Right lobe of liver (tissue), 6 donors: Measurements from ENCODE around the gene ZFP57. TPM values are rescaled to one million over a fixed set of nuclear protein-coding genes. Genes with fewer than 3 reads are reported as not detected.

Experiments
- ATAC-seq, 4 donors: fragments of 200-7000 bp; cut with Tn5 transposase; one replicate each; pipeline ENCODE4 v1.9.1; 2020; ENCODE audit warnings: mild to moderate bottlenecking in 4 of 4, moderate library complexity in 4 of 4
- DNase-seq, 3 donors: peaks; one replicate each; pipeline ENCODE4 v3.0.0-alpha.2; 2020
- H3K27ac ChIP-seq, 3 donors: fragments of 200-600 bp; one replicate each; pipeline ENCODE4 v1.8.0; 2022
- H3K27me3 ChIP-seq, 2 donors: fragments of 200-600 bp; one replicate each; pipeline ENCODE4 v1.8.0; 2022
- H3K36me3 ChIP-seq, 4 donors: fragments of 200-600 bp; sonication (generic) in 1 of 4; one replicate each; pipeline versions ENCODE4 v1.5.1 to v1.8.0; 2017 to 2022; ENCODE audit warnings: control low read depth in 1 of 4
- H3K4me1 ChIP-seq, 4 donors: fragments of 200-600 bp; sonication (generic) in 1 of 4; one replicate each; pipeline versions ENCODE4 v1.5.1 to v1.8.0; 2017 to 2022; ENCODE audit warnings: control low read depth in 1 of 4
- H3K4me3 ChIP-seq, 3 donors: fragments of 200-600 bp; one replicate each; pipeline ENCODE4 v1.8.0; 2022
- H3K9me3 ChIP-seq, 4 donors: fragments of 200-600 bp; sonication (generic) in 1 of 4; one replicate each; pipeline versions ENCODE4 v1.5.1 to v1.8.0; 2017 to 2022; ENCODE audit warnings: control low read depth in 1 of 4
- POLR2A ChIP-seq: fragments of 450-650 bp; IDR thresholded peaks from one replicate; pipeline ENCODE4 v1.6.1; 2017; ENCODE audit warnings: antibody characterized with exemption, mild to moderate bottlenecking
- WGBS: methylation state at CpG from one replicate; pipeline ENCODE4 v1.1.6; 2018; ENCODE audit warnings: low coverage, low lambda C conversion rate; ENCODE audit not compliant: insufficient coverage; ENCODE audit errors: missing lambda C conversion rate; 5-methylcytosine and 5-hydroxymethylcytosine counted together
- intact Hi-C, 2 donors: fragments of 100-400 bp; cut with DNase I; formaldehyde crosslinking; loops; one replicate each; pipeline versions ENCODE4 v1.11.2 to v1.14.1; 2022
- long read RNA-seq: library from polyadenylated mRNA; unstranded; transcript quantifications from one replicate; pipeline ENCODE4 v2.0.0, GENCODE V29; 2019
- total RNA-seq, 6 experiments: library from RNA; depleted of rRNA in 2 of 6; stranded (reverse); fragments of >200 nt in 2 of 6; fragmentation: NEBNext Ultra II Directional in 3 of 6; extraction: Animal tissue kit (Norgen Biotek cat#: 25700) in 3 of 6; gene quantifications; one replicate each; pipeline versions ENCODE4 v1.1.0 to v1.2.4, GENCODE V29; 2016 to 2023
- TF ChIP-seq, protein P1 (sequence below), 4 donors: fragments of 200-600 bp in 3 of 4; fragments of 450-650 bp in 1 of 4; IDR thresholded peaks; one replicate each; pipeline versions ENCODE4 v1.5.1 to v1.8.0; 2016 to 2022; ENCODE audit warnings: antibody characterized with exemption in 4 of 4, mild to moderate bottlenecking in 2 of 4
- donor health status: DM: no; HTN: yes; CAD: no.
- donor health status: DM: no; HTN: no; CAD: no.
- donor health status: DM: no; HTN: no; CAD: no.
- donor health status: DM: no; HTN: yes; CAD: no.
- donor health status: DM: no; HTN: yes; CAD: no.

Gene ZFP57
- total RNA-seq = under 1 TPM in 2 of 6 experiments, not detected in 4; 0.11 to 0.31 TPM
- long read RNA-seq = 0 reads

DNA sequence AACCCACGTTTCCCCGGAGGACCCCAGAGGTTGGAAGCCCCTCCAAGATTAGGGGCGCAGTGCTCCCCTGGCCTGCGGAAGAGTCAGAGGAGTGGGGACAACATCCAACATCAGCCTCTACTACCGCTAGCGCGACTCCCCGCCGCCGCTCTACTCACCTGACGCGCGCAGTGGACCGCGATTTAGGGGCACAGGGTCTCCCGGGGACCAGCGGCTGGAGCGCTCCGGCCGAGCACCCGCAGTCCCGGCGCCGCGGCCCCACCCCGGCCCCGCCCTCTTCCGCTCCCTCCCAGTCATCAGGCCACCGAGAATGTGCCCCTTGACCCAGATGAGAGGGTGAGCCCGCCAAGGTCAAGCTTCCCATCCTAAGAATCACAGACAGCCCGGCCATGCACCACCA is at the start of gene ZFP57:
ZFP57 (minus strand) TSS at position 249 of the 400 bp plus-strand sequence. CDS start 4,149 bp downstream, outside the sequence.
- 39% methylated on average over 8 of the region's 31 CpGs for WGBS
- Histone ChIP-seq H3K9me3 (no peaks in the 10 kb centered on the region), H3K4me1 (no peaks in the 10 kb centered on the region), H3K4me3 (no peak within 1 kb of the TSS), H3K27ac (no peak within 1 kb of the TSS), H3K36me3 (no peaks in the 10 kb centered on the region), H3K27me3 (peaks cover 0 to 4% of the 10 kb centered on the region in 2 donors)
- intact Hi-C loops = no loop called here
- DNase-seq (no peak), ATAC-seq (no peak)
- no peak for TF ChIP-seq POLR2A
- TF ChIP-seq, protein P1, sequence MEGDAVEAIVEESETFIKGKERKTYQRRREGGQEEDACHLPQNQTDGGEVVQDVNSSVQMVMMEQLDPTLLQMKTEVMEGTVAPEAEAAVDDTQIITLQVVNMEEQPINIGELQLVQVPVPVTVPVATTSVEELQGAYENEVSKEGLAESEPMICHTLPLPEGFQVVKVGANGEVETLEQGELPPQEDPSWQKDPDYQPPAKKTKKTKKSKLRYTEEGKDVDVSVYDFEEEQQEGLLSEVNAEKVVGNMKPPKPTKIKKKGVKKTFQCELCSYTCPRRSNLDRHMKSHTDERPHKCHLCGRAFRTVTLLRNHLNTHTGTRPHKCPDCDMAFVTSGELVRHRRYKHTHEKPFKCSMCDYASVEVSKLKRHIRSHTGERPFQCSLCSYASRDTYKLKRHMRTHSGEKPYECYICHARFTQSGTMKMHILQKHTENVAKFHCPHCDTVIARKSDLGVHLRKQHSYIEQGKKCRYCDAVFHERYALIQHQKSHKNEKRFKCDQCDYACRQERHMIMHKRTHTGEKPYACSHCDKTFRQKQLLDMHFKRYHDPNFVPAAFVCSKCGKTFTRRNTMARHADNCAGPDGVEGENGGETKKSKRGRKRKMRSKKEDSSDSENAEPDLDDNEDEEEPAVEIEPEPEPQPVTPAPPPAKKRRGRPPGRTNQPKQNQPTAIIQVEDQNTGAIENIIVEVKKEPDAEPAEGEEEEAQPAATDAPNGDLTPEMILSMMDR (IDR thresholded peaks at IDR 0.05) = no peak

DNA sequence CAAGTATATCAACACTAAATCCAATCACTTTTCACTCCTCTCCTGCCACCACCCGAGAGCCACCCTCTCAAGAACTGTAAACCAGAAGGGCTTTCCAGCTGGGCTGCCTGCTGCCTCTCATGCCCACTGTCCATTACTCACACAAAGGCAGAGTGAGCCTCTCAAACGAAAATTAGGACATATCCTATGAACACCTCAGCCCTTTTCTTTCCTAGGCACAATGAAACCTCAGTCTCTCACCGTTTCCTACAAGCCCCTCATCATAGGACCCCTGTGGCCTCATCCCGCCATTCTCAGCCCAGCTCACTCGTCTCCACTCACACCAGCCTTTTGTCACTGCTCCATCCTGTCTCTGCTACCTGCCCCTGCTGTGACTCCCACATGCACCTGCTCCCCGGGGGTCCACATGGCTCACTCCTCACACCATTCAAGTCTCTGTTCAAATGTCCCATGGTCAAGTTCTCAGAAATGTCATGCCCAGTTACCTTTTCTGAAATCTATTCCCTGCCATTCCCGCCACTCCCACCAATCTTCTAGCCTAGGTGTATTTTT is 49.7 kb upstream of the ZFP57 start:
- H3K4me3 ChIP-seq = no peak overlapping the region
- no peaks in the 10 kb centered on the region for H3K4me1 ChIP-seq
- H3K27me3 ChIP-seq = no peaks in the 10 kb centered on the region
- no peak for TF ChIP-seq POLR2A
- TF ChIP-seq, protein P1 (IDR thresholded peaks at IDR 0.05) = no peak
- 43% methylated on average over 7 of the region's 7 CpGs for WGBS
- ATAC-seq (no peak), DNase-seq (no peak)
- H3K36me3 ChIP-seq = no peaks in the 10 kb centered on the region
- intact Hi-C loops = no loop called here
- H3K27ac ChIP-seq = no peak overlapping the region
- no peaks in the 10 kb centered on the region for H3K9me3 ChIP-seq

DNA sequence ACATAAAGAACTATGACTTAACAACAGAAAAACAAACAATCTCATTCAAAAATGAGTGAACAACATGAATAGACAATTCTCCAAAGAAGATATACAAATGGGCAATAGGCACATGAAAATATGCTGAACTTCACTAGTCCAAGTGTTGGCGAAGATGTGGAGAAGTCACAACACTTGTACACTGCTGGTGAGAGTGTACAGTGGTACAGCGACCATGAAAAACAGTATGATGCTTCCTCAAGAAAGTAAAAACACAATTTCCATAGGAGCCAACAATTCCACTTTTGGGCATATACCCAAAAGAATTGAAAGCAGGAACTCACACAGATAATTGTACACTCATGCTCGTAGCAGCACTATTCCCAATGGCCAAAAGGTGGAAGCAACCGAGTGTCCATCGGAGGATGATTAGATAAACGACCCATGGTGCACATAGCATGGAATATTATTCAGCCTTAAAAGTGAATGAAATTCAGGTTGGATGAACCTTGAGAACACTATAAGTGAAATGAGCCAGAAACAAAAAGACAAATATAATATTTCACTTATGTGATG is 48.9 kb upstream of the ZFP57 start:
- TF ChIP-seq POLR2A = no peak
- TF ChIP-seq, protein P1 (IDR thresholded peaks at IDR 0.05) = no peak
- DNase-seq (no peak), ATAC-seq (no peak)
- intact Hi-C loops = no loop called here
- Histone ChIP-seq H3K27me3 (no peaks in the 10 kb centered on the region), H3K36me3 (no peaks in the 10 kb centered on the region), H3K9me3 (no peaks in the 10 kb centered on the region), H3K4me1 (no peaks in the 10 kb centered on the region), H3K27ac (no peak overlapping the region), H3K4me3 (no peak overlapping the region)
- 76% methylated on average over 6 of the region's 6 CpGs for WGBS

DNA sequence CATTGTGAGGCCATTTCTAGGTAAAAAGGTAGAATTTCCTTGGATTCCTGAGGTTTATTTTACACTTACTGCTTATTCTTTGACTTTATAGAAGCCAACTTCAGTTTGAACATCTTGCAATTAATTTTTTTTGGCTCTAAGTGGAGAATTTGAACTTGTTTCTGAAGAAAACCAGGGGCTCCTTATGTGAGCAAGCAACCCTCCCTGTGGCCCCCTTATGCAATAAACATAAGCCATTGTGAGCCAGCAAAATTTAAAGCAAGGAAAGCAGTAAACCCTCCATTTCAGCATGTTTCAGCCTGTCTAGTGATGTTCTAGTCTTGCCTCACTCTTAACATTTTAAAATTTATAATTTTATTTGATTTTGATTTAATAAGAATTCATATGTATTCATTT is 47.9 kb upstream of the ZFP57 start:
- no peak overlapping the region for H3K27ac ChIP-seq
- no peak for TF ChIP-seq POLR2A
- TF ChIP-seq, protein P1 (IDR thresholded peaks at IDR 0.05) = no peak
- H3K36me3 ChIP-seq = no peaks in the 10 kb centered on the region
- H3K4me1 ChIP-seq = no peaks in the 10 kb centered on the region
- ATAC-seq (no peak), DNase-seq (no peak)
- no peaks in the 10 kb centered on the region for H3K9me3 ChIP-seq
- intact Hi-C loops = no loop called here
- H3K27me3 ChIP-seq = no peaks in the 10 kb centered on the region
- H3K4me3 ChIP-seq = no peak overlapping the region
